T-cell (primary cell): ENCODE data around the gene ARHGAP10. TPM values are rescaled to one million over a fixed set of nuclear protein-coding genes. Genes with fewer than 3 reads are reported as not detected.
A peak's percentile ranks its signal among the peaks of the same experiment; 100 is the strongest.

Experiments
- ATAC-seq, 4 experiments: fragments of 200-7000 bp in 3 of 4; fragments of 150-1000 bp in 1 of 4; cut with Tn5 transposase; replicated peaks in 1 of 4; 1 replicate in 3 of 4; 2 replicates in 1 of 4; pipeline ENCODE4 v1.10.0; 2021; ENCODE audit warnings: moderate library complexity in 3 of 4, mild to moderate bottlenecking in 2 of 4, moderate number of reproducible peaks in 1 of 4
- CTCF ChIA-PET, 2 donors: fragments of 300-600 bp; sonication (Branson Sonifier 250); formaldehyde crosslinking; loops; one replicate each; lab custom pipeline; 2022; ENCODE audit warnings: antibody characterized with exemption in 2 of 2; lab: Charles Lee
- POLR2A ChIA-PET, 2 donors: fragments of 300-600 bp; sonication (Branson Sonifier 250); formaldehyde crosslinking; loops; one replicate each; lab custom pipeline; 2022; ENCODE audit warnings: antibody characterized with exemption in 2 of 2; lab: Charles Lee
- DNase-seq, 35 experiments: peaks; one replicate each; pipeline versions ENCODE4 v3.0.0 to v3.0.0-alpha.2; 2013 to 2023
- H3K27ac ChIP-seq: one replicate; pipeline ENCODE4 v1.5.1; 2013; ENCODE audit warnings: low read length
- H3K27me3 ChIP-seq, 2 experiments: replicated peaks in 1 of 2; 1 replicate in 1 of 2; 2 replicates in 1 of 2; pipeline versions ENCODE4 v1.6.1 to v1.7.0; 2013; ENCODE audit warnings: low read length in 1 of 2, mixed read lengths in 1 of 2; ENCODE audit not compliant: control insufficient read depth in 2 of 2, insufficient read depth in 2 of 2; ENCODE audit errors: extremely low read depth in 1 of 2
- H3K36me3 ChIP-seq, 2 donors: 1 replicate in 1 of 2; 2 replicates in 1 of 2; pipeline versions ENCODE4 v1.6.1 to v1.7.0; 2013; ENCODE audit warnings: low read length in 1 of 2; ENCODE audit not compliant: control insufficient read depth in 2 of 2, insufficient read depth in 1 of 2; ENCODE audit errors: extremely low read depth in 1 of 2
- H3K4me1 ChIP-seq, 2 experiments: 1 replicate in 1 of 2; 2 replicates in 1 of 2; pipeline versions ENCODE4 v1.6.1 to v1.7.0; 2013; ENCODE audit warnings: low read length in 2 of 2, mixed read lengths in 1 of 2; ENCODE audit not compliant: insufficient read depth in 2 of 2, control insufficient read depth in 1 of 2; ENCODE audit errors: extremely low read depth in 1 of 2
- H3K4me3 ChIP-seq, 2 donors: 1 replicate in 1 of 2; 2 replicates in 1 of 2; pipeline versions ENCODE4 v1.5.1 to v1.7.0; 2013; ENCODE audit warnings: mild to moderate bottlenecking in 2 of 2, low read length in 1 of 2, moderate library complexity in 1 of 2; ENCODE audit not compliant: control insufficient read depth in 1 of 2; ENCODE audit errors: extremely low read depth in 1 of 2
- H3K9me3 ChIP-seq: 2 replicates; pipeline ENCODE4 v1.7.0; 2013
- H3K27ac Mint-ChIP-seq, 2 donors: one replicate each; pipeline ENCODE4 v1.8.0; 2020 to 2021; ENCODE audit warnings: mild to moderate bottlenecking in 2 of 2, mixed read lengths in 2 of 2
- H3K27me3 Mint-ChIP-seq, 2 donors: one replicate each; pipeline ENCODE4 v1.8.0; 2021 to 2022; ENCODE audit warnings: mixed read lengths in 2 of 2
- H3K36me3 Mint-ChIP-seq: one replicate; pipeline ENCODE4 v1.8.0; 2021; ENCODE audit warnings: mixed read lengths
- H3K4me1 Mint-ChIP-seq, 3 donors: one replicate each; pipeline ENCODE4 v1.8.0; 2020 to 2022; ENCODE audit warnings: mixed read lengths in 3 of 3, mild to moderate bottlenecking in 1 of 3
- H3K4me3 Mint-ChIP-seq, 3 donors: one replicate each; pipeline ENCODE4 v1.8.0; 2020 to 2022; ENCODE audit warnings: mild to moderate bottlenecking in 3 of 3, mixed read lengths in 3 of 3, moderate library complexity in 3 of 3
- H3K9me3 Mint-ChIP-seq, 3 donors: one replicate each; pipeline ENCODE4 v1.8.0; 2020 to 2022; ENCODE audit warnings: mixed read lengths in 3 of 3
- WGBS: methylation state at CpG from one replicate; pipeline ENCODE4 v1.1.5; 2013; ENCODE audit warnings: missing lambda C conversion rate; ENCODE audit not compliant: insufficient coverage; 5-methylcytosine and 5-hydroxymethylcytosine counted together
- total RNA-seq, 35 experiments: library from RNA in 6 of 35; stranded (reverse) in 6 of 35; fragments of 120-200 nt in 1 of 35; gene quantifications; one replicate each; pipeline versions ENCODE4 v1.2.1 to v1.2.4 and lab custom pipeline; 2013 to 2026

The ARHGAP10 gene
- total RNA-seq, 5 donors from 2014 or later (not counting 1 experiment from before 2014, with no cell fraction given) = 6.2 to 7.7 (median 6.8) TPM

- Mint-ChIP-seq H3K27me3 (no peaks in the 10 kb centered on the region), H3K27ac (no peak overlapping the region), H3K4me3 (no peak overlapping the region), H3K4me1 (no peaks in the 10 kb centered on the region), H3K9me3 (no peaks in the 10 kb centered on the region), H3K36me3 (peaks cover 9% of the 10 kb centered on the region)
- Histone ChIP-seq H3K27me3 (no peaks in the 10 kb centered on the region), H3K4me3 (no peak overlapping the region), H3K27ac (no peak overlapping the region), H3K4me1 (no peaks in the 10 kb centered on the region), H3K36me3 (no peaks in the 10 kb centered on the region), H3K9me3 (no peaks in the 10 kb centered on the region)
- no peak for ATAC-seq
- ChIA-PET POLR2A (no interaction called here), CTCF (no interaction called here)
- no peak for DNase-seq
- WGBS = 100% methylated on average over 6 of the region's 11 CpGs
Measured at GRCh38 chr4:147927377-147928137, 195.7 kb downstream of the ARHGAP10 start.

- Histone ChIP-seq H3K36me3 (no peaks in the 10 kb centered on the region), H3K27me3 (no peaks in the 10 kb centered on the region), H3K4me1 (no peaks in the 10 kb centered on the region), H3K4me3 (no peak overlapping the region), H3K9me3 (no peaks in the 10 kb centered on the region), H3K27ac (no peak overlapping the region)
- no peak for DNase-seq
- no peaks in the 10 kb centered on the region for H3K27me3 Mint-ChIP-seq
- no peak overlapping the region for H3K4me3 Mint-ChIP-seq
- CTCF ChIA-PET = no interaction called here
- no peak for ATAC-seq
- peaks cover 9% of the 10 kb centered on the region for H3K36me3 Mint-ChIP-seq
- WGBS = no CpG with 5 or more reads among the region's 5 CpGs
- POLR2A ChIA-PET = no interaction called here
- no peak overlapping the region for H3K27ac Mint-ChIP-seq
- H3K9me3 Mint-ChIP-seq = no peaks in the 10 kb centered on the region
- no peaks in the 10 kb centered on the region for H3K4me1 Mint-ChIP-seq
Measured at GRCh38 chr4:147928400-147928799, 196.5 kb downstream of the ARHGAP10 start.

GRCh38 chr4:147929746-147930145 lies 197.9 kb downstream of the ARHGAP10 start:
- POLR2A ChIA-PET = no interaction called here

GRCh38 chr4:147933316-147933715 lies 201.4 kb downstream of the ARHGAP10 start:
- ATAC-seq = no peak

More at GRCh38 chr4:147929746-147930145, 197.9 kb downstream of the ARHGAP10 start:
- Mint-ChIP-seq H3K36me3 (peaks cover 9% of the 10 kb centered on the region), H3K27ac (no peak overlapping the region), H3K27me3 (no peaks in the 10 kb centered on the region), H3K4me1 (no peaks in the 10 kb centered on the region), H3K4me3 (no peak overlapping the region), H3K9me3 (no peaks in the 10 kb centered on the region)
- no peaks in the 10 kb centered on the region for H3K36me3 ChIP-seq
- H3K9me3 ChIP-seq = no peaks in the 10 kb centered on the region
- no peak overlapping the region for H3K4me3 ChIP-seq
- no peak overlapping the region for H3K27ac ChIP-seq
- H3K27me3 ChIP-seq = no peaks in the 10 kb centered on the region
- no peak for ATAC-seq
- CTCF ChIA-PET = no interaction called here
- DNase-seq = no peak
- H3K4me1 ChIP-seq = no peaks in the 10 kb centered on the region
- no CpG with 5 or more reads among the region's 1 CpG for WGBS

GRCh38 chr4:147933779-147934178 lies 201.9 kb downstream of the ARHGAP10 start:
- POLR2A ChIA-PET = no interaction called here
- Mint-ChIP-seq H3K9me3 (no peaks in the 10 kb centered on the region), H3K27me3 (no peaks in the 10 kb centered on the region), H3K27ac (no peak overlapping the region), H3K36me3 (peaks cover 9% of the 10 kb centered on the region), H3K4me3 (no peak overlapping the region), H3K4me1 (no peaks in the 10 kb centered on the region)
- Histone ChIP-seq H3K9me3 (no peaks in the 10 kb centered on the region), H3K27ac (no peak overlapping the region), H3K27me3 (no peaks in the 10 kb centered on the region), H3K4me3 (no peak overlapping the region), H3K36me3 (no peaks in the 10 kb centered on the region), H3K4me1 (no peaks in the 10 kb centered on the region)
- no peak for ATAC-seq
- 100% methylated on average over 3 of the region's 3 CpGs for WGBS
- DNase-seq = no peak
- CTCF ChIA-PET = no interaction called here

More at GRCh38 chr4:147933316-147933715, 201.4 kb downstream of the ARHGAP10 start:
- POLR2A ChIA-PET = no interaction called here
- no peaks in the 10 kb centered on the region for H3K27me3 Mint-ChIP-seq
- no peak overlapping the region for H3K4me3 Mint-ChIP-seq
- no peaks in the 10 kb centered on the region for H3K36me3 ChIP-seq
- H3K27me3 ChIP-seq = no peaks in the 10 kb centered on the region
- H3K9me3 ChIP-seq = no peaks in the 10 kb centered on the region
- no peaks in the 10 kb centered on the region for H3K4me1 Mint-ChIP-seq
- CTCF ChIA-PET = no interaction called here
- WGBS = 93% methylated on average over 3 of the region's 4 CpGs
- H3K27ac ChIP-seq = no peak overlapping the region
- H3K4me3 ChIP-seq = no peak overlapping the region
- H3K9me3 Mint-ChIP-seq = no peaks in the 10 kb centered on the region
- H3K27ac Mint-ChIP-seq = no peak overlapping the region
- H3K36me3 Mint-ChIP-seq = peaks cover 9% of the 10 kb centered on the region
- H3K4me1 ChIP-seq = no peaks in the 10 kb centered on the region
- DNase-seq = peak in 3 of 35 experiments; percentile 3 to 34 (median 4)

- Mint-ChIP-seq H3K9me3 (no peaks in the 10 kb centered on the region), H3K27me3 (no peaks in the 10 kb centered on the region), H3K4me1 (peaks cover 9 to 12% (median 12%) of the 10 kb centered on the region in 3 donors), H3K27ac (no peak overlapping the region), H3K4me3 (no peak overlapping the region), H3K36me3 (peaks cover 6% of the 10 kb centered on the region)
- WGBS = no CpG with 5 or more reads among the region's 5 CpGs
- ATAC-seq (no peak), DNase-seq (no peak)
- peaks cover 0 to 5% of the 10 kb centered on the region in 2 experiments for H3K4me1 ChIP-seq
- ChIA-PET POLR2A (no interaction called here), CTCF (no interaction called here)
- peaks cover 0 to 2% of the 10 kb centered on the region in 2 donors for H3K36me3 ChIP-seq
- H3K27ac ChIP-seq = no peak overlapping the region
- no peaks in the 10 kb centered on the region for H3K9me3 ChIP-seq
- no peaks in the 10 kb centered on the region for H3K27me3 ChIP-seq
- H3K4me3 ChIP-seq = no peak overlapping the region
Measured at GRCh38 chr4:147938496-147938895, 206.6 kb downstream of the ARHGAP10 start.
